HG02610 (cell line): ENCODE data around the gene GULP1.
A peak's percentile ranks its signal among the peaks of the same experiment; 100 is the strongest.
"Not testable (repeated sequence)": the region's sequence is repeated elsewhere in the genome, so short reads cannot be mapped to it uniquely, and the experiment has no call there.

Experiments used
- ATAC-seq: cut with Tn5 transposase; IDR thresholded peaks from one replicate; pipeline ENCODE4 v1.9.1; 2021; ENCODE audit warnings: mild to moderate bottlenecking, moderate library complexity; ENCODE audit not compliant: unreplicated experiment

GULP1 gene

DNA sequence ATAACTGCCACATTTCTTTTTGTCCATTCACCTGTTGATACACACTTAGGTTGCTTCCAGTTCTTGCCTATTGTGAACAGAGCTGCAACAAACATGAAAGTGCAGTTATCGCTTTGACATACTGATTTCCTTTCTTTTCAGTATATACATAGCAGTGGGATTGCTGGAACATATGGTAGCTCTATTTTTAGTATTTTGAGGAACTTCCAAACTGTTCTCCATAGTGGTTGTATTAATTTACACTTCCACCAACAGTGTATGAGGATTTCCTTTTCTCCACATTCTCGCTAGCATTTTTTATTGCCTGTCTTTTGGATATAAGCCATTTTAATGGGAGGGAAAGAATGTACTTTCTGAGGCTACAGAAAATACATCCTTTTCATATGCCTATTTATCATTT, 167.4 kb downstream of the GULP1 start:
- no peak for ATAC-seq

DNA sequence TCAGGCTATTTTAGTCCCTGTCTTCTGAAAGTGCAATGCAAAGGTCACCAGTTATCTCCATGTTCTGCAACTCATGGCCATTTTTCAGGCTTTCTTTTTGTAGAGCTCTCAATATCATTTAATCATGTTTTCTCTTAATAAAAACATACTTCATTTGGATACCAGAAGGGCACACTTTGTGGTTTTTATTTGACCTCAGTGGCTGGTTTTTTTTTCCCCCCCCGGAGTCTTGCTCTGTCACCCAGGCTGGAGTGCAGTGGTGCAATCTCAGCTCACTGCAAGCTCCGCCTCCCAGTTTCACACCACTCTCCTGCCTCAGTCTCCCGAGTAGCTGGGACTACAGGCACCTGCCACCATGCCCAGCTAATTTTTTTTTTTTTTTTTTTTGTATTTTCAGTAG, 174.4 kb downstream of the GULP1 start:
- ATAC-seq = not testable (repeated sequence)

DNA sequence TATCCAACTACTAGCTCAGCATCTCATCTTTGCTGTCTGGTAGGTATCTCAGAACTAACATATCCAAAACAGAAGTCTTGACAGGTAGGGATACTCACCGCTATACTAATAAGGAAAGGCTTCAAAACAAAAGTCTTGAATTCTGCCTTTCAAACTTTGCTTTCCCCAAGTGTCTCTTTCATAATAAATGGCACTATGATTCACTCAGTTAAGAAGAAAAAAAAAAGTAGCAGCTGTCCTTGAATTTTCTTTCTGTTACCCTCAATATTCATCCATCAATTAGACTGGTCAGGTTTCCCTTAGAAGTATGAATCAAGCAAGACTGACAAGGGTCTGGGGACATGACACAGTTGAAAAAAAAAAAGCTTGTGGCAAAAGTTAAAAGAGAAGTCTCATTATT, 175.1 kb downstream of the GULP1 start:
- no peak for ATAC-seq

DNA sequence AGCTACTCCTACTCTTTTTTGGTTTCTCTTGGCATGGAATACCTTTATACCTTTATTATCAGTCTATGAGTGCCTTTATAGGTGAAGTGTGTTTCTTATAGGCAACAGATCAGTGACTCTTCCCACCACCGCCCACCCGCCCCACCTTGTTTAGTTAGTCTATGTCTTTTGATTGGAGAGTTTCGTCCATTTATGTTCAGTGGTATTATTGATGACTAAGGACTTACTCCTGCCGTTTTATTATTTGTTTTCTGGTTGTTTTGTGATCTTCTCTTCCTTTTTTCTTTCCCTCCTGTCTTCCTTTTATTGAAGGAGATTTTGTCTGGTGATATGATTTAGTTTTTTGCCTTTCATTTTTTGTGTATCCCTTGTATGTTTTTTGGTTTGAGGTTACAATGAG, 179.5 kb downstream of the GULP1 start:
- no peak for ATAC-seq

DNA sequence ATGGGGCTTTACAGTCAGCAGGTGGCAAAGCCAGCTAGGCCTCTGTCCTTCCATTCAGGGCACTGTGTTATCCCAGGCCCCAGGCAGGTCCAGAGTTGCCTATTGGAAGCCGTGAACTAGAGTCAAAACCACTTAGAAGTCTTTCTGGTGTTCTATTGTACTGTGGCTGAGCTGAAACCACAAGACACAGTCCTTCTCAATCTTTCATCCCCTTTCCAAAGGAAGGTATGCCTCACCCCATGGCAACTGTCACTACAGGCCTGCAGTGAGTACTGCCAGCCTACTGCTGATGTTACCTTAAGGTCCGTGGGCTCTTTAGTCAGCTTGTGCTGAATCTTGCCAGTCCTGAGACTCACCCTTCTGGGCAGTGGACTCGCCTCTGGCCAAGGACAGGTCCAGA, 181.6 kb downstream of the GULP1 start:
- no peak for ATAC-seq

DNA sequence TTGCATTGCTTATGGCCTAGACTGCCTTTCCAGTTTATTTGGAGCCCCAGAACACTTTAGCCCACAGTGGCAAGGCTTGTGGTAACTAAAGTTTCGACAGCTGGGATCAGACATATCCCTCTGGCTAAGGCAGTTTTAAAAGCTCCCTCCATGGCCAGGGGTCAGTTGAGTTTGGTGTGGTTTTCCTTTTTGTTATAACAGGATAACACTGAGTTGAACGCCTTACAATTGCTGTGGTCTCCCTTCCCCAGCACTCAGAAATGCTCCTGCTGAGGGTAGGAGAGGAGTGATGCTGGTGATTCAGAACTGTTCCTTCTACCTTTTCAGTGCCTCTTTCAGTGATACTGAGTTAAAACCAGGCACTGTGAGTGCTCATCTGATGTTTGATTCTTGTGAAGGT, 182.6 kb downstream of the GULP1 start:
- ATAC-seq = no peak

DNA sequence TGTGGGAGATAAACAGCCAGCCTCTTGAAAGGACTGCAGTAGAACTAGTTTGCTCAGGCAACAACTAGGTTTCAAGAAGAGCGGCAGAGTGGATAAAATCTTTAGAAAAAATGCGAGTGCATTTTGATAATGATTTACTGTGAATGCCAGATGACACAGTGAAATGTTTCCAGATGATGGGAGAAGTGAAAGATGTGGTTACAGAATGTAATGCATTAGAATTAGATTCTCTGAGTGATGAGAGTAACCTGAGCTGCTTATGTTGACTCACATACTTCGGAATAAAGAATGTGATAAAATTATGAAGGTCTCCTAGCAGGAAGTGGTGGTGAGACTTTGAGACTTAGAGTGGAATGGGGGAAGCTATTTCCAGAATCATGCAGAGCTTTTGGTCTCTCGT, 184.3 kb downstream of the GULP1 start:
- no peak for ATAC-seq

DNA sequence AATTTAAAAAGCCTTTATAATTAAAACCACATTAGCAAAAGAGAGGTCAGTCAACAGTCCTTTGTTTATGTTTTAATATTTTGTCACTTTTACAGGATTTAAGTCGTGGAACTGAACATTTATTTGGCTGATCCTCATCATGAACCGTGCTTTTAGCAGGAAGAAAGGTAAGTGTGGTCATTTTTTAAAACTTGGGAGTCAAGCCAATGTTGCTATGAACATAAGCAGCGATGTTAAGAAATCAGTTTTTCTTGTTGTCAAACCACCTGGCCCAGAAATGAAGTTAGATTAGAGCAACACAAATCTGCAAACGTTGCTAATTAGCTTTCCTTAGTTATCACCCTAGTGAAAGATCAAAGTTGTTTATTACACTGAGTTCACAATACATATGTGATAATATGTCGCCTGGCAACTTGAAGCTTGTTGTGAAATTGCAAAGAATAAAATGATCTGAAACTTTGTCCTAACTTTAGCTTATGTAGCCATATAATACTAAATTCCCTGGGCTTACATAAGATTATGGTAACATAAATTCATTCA, 186.0 kb downstream of the GULP1 start:
- no peak for ATAC-seq

DNA sequence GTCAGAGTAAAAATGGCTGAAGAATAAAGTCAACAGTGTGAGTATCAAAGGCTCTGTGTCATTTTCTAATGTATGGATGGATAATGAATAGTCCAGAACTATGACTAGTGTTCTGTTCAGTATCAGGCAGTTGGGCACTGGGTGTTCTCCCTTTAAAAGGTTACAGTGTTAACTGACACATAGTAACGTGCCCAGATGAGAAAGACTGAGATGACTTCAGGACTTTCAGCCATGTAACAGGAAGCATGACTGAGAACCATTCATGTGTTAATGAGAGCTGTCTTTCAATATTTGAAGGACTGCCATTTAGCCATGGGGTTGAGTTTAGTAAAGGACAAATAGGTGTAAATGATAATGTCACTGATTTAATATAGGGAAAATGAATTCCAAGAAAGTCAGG, 187.1 kb downstream of the GULP1 start:
- ATAC-seq = peak; percentile 99

DNA sequence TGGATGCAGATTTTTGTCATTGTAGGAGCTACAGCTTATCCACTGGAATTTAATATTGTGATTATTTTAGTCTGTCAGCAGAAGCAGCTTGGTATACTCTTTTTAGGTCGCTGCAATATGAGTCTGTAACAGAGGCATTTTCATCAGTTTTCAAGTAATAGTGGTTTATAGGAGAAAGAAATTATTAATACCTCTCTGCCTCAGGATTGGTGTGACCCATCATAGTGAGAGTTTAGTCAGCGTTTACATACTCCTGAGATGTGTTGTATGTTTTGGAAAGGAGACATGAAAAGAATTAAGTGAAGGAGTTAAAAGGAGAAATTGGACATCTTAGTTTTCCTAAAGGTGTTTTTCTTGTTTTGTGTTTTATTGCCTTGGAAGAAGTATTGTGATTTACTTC, 189.8 kb downstream of the GULP1 start:
- ATAC-seq = no peak

DNA sequence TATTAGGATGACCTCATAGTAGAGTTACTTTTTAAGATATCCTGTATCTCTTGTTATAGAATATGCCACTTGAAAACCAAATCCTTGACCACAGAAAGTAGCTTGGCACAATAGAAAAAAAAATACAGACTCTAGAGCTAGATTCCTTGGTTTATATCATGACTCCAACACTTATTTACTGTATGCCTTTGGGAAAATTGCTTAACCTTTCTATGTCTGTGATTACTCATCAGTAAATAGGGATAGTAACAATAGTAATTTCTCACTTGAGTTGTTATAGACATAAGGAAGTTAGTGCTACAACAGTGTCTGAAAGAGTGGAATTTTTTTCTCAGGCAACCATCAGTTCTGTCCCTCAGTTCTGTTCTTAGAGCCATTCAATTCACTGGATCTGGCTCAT, 193.8 kb downstream of the GULP1 start:
- ATAC-seq = no peak

DNA sequence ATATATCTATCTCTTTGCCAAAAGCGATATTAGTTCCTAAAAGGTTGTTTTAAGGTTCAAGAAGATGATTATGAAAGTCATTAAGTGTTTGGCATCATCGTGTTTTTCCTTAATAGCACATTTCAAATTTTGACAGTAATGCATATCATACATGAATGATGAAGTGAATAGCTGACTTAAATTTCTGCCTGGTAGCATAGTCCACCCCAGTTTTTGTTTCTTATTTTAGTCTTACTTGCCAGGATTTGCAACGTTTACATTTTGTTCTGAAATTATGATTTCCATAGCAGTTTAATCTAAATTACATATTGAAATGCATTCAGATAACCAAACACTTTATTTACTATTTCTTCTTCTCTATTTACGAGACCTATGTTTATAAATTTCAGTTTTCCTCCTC, 201.1 kb downstream of the GULP1 start:
- ATAC-seq = no peak

DNA sequence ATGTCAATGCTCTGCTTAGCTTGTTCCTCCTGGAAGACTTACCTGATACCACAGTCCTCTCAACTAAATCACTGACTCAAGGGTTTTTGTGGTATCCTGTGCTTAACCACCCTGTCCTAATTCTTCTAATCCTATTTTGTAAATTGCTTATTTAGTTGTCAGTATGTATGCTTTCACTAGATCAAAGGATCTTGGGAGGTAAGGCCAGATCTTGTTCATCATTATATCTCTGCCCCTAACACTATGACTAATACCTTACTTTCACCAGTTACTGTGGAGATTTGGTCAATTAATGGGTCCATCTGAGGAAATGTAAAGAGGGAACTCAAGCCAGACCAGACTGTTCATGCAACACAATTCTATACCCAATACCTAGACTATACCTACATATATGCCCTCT, 203.2 kb downstream of the GULP1 start:
- no peak for ATAC-seq

DNA sequence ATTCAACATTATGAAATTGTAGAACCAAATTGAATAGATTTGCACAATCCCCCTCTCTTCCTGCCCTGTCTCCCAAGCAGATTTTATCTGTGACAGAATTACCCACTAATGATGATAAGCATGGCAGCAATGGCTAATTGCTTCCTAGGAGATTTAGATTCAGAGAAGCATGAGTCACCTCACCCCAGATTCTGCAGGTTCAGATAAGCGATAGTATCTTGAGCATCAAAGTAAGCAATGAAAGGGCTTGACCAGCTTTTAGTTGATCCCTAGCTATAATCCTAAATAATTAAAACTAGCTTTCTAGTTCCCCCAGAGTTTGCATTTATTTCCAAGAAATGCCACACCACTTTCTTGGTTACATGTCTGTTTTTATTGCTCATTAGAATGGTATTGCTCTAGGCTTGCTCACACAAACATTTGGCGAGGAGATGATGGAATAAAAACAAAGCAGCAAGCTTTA, 204.3 kb downstream of the GULP1 start:
- no peak for ATAC-seq

DNA sequence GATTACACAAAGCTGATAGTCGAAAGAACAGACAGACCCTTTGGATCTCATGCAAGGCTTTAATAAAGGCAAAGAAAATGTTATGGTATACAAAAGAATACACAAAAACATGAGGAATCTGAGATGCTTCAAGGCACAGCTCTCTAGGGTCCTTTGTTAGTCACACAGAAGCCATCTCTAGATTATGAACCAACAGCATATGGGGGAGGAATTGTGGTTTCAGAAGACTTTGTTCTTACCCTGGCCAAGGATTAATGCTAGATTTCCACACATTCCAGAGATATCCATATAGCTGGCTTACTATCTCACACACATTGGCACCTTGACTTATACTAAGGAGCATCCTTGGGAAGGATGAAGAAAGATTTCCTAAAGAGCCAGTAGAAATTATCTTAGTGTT, 206.1 kb downstream of the GULP1 start:
- no peak for ATAC-seq

DNA sequence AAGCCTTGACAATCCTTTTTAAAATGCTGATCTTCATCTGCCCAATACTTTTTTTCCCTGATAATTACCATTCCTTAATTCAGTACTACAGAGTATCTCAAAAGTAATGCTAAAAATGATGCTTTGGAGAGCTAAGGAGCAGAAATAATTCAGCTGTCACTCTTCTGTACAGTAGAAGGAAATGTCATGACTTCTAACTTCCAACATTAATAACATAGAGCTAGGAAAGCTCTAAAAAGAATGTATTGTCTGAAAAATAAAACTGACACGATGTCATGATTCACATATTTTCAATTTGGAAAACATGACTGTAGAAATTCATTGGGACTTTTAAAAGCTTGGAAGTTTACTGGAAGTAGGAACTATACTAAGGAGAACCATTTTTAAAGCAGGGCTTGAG, 212.3 kb downstream of the GULP1 start:
- no peak for ATAC-seq

DNA sequence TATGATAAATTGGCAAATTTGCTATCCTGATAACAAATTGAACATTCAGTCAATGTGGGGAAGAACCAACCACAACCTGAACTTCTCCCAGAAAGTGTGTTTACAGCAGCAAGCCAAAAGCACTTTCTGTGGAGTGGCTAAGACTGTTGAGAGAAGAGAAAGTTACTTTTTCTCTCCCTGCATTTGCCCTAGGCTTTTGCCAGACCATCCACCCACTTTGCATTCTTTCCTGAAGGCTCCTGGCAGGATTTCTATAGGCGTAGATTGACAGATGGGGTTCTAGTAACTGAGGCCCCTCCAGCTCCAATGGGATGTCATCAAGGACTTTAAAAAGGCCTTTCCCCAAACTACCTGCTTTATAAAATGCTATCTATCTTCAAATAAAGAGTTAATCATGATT, 215.2 kb downstream of the GULP1 start:
- no peak for ATAC-seq

DNA sequence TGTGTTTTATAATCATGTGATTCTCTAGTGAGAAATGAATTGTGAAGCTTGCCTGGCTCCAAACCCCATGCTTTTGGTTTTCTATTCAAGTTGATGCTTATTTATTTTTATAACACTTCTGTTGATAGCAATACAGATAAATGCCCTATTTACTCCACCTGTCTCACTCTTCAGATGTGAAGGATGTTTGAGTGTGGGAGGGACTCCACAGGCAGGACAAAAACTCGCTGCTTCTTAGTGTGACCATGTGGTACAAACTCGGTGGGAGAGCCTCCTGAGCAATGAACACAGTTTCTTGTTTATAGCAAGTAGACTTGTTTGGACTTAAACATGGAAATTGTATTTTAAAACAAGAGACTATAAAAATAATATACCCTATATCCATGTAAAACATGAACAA, 219.7 kb downstream of the GULP1 start:
- ATAC-seq = no peak

DNA sequence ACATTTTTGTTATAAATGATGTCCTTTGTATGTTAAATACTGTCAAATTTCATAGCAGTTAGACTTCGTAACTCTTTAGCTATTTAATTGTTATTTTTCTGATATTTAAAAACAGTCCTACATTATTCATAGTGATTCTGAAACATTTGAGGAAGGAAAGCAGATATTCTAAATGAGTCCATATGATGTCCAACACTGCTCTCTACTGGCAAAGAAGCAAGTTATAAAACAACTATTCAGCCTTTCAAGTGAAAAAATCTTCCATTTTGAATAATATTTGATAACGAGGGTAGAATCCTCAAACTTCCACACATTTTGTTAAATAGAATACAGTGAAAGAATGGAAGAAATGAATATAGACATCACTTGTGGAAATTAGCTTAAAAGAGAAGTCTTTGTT, 220.8 kb downstream of the GULP1 start:
- ATAC-seq = peak; percentile 59

DNA sequence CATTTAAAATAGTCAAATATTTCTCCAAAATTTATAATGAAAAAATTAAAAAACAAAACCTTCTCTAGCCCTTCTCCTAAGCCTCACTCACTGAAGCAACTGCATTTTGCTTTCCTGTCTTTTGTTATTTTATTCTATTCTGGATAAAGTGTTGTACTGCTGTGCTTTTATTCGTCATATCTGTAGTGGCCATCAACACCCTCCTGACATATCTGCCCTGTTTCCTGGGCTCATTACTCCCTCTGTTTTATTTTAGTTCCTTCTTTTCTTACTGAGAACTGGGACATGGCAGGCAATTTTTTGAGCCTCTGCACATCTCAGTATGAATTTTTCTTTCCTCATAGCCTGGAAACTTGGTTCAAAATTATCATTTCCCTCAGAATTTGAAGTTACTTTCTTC, 224.2 kb downstream of the GULP1 start:
- no peak for ATAC-seq

DNA sequence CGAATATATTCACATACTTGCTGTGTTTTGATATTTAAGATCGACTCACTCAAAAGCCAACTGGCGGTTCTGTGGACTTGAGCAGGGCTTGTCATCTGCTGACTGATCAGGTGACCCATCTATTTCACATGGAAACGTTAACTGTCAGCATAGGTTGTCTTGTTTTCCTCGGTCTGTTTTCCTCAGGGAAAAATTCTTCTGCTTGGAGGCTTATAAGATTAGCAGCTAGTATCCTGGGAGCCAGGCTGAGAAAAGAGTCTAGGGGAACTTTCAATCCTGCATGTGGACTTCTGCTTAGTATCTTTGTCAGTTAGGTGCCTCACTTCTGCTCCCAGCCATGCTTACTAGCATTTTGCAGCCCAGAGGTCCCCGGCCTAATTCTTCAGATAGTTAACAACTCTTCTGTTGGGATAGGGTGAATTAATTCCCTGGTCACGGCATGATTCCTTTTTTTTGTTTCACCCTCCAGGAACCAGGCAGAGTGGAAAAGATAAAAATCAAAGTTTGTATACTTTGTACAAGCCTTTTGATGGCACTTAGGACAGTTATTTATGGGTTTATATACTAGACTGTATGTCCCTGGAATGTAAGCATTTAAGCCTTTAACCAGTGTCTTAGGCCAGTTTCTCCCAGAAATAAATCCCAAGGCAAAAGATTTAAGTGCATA, 226.0 kb downstream of the GULP1 start:
- no peak for ATAC-seq

DNA sequence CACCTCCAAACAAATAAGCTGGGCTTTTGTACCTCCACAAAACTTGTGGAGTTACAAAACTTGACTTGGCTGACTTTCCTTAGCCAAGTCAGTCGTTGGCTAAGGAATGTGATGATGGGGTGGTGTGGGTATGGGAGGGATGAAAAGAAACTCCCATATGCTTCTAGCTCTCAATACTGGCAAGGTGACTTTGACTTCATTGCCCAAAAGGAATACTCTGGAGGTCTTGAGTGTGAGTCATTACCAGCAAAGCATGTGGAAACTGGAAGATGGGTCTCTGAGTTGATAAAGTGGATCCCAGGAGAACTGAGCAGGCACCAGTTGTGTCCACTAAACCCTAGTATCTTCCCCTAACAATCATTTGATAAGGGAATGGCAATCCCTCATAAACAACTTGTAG, 226.7 kb downstream of the GULP1 start:
- no peak for ATAC-seq

DNA sequence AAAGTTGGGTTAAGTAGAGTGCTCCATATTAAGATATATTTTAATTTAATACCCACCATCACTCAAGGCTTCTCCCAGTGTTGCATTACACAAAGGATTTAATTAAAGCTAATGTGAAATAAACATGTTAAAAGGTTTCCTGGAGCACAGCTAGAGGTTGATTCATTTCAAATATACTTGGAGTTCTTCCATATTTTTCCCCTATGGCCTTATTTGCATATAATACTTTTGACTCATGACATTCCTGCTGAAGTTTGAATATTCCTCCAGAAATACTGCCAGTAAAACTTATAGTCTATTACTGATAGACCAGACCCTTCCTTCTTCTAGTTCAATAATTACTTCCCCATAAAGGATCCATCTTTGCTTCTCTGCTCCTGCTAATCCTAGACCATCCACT, 227.5 kb downstream of the GULP1 start:
- no peak for ATAC-seq
